ENCODE data around the gene PYGM. TPM values are rescaled to one million over a fixed set of nuclear protein-coding genes. Genes with fewer than 3 reads are reported as not detected.

The PYGM gene
- total and polyA plus RNA-seq, 2 of the 8 experiments (the other 6 are each of a cell fraction or from before 2014, with no cell fraction given) = 9.6 to 10.0 TPM

DNA sequence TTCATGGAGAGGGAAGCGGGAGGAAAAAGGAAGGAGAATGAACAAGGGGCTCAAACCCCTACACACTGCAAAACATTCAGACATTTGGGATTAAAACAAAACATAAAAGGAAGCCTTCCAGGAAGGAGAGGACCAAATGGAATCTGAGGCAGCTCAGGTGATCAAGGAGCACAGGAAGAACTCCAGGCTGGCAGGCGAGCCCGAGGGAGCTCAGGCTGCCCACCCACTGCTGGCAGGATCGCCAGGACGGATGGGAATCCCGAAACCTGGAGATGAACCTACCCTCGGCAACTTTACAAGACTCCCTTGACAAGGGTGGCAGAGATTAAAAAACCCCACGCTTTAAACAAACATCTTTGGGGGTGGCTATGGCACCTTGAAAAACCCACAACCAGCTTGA, 5.0 kb upstream of the PYGM start:
- no peak overlapping the region for H3K4ac ChIP-seq (replicated peaks; ENCODE audit: insufficient read length, low read depth, low read length)
- H3K79me2 ChIP-seq (ENCODE audit: control insufficient read depth in 1 of 2, insufficient read depth in 2 of 2, low read length in 2 of 2) = peaks cover 0 to 17% of the 10 kb centered on the region in 2 experiments; a peak in 1 of 4 replicates
- H3K9ac ChIP-seq (replicated peaks in 1 of 4; ENCODE audit: extremely low read depth in 1 of 4, low read depth in 3 of 4, low read length in 3 of 4) = no peak overlapping the region
- no peaks in the 10 kb centered on the region for H3K27me3 ChIP-seq (replicated peaks in 1 of 4; ENCODE audit: control insufficient read depth in 3 of 4, extremely low read depth in 1 of 4, insufficient read depth in 3 of 4, low read length in 3 of 4)
- no peak overlapping the region for H2AK5ac ChIP-seq (ENCODE audit: low read depth, low read length)
- H3K4me2 ChIP-seq (ENCODE audit: insufficient read depth in 1 of 2, low read depth in 2 of 2, low read length in 2 of 2) = peak overlapping the region; percentile 15 to 70; a peak in 1 of 4 replicates
- no peak overlapping the region for H4K5ac ChIP-seq (ENCODE audit: insufficient read length, low read depth, low read length)
- no peak overlapping the region for H2AFZ ChIP-seq (ENCODE audit: low read length)
- H3K36me3 ChIP-seq (ENCODE audit: control insufficient read depth in 2 of 4, insufficient read depth in 4 of 4, low read length in 3 of 4) = peaks cover 37 to 62% (median 51%) of the 10 kb centered on the region in 4 experiments
- no peak overlapping the region for H4K91ac ChIP-seq (replicated peaks; ENCODE audit: insufficient read length, low read length)
- peaks cover 26 to 64% (median 55%) of the 10 kb centered on the region in 4 experiments for H3K4me1 ChIP-seq (replicated peaks in 1 of 4; ENCODE audit: control insufficient read depth in 3 of 4, insufficient read depth in 4 of 4, low read length in 3 of 4)
- H3K56ac ChIP-seq (replicated peaks; ENCODE audit: insufficient read length, low read depth, low read length) = no peak overlapping the region
- DNase-seq (ENCODE audit: low read depth in 1 of 2, low spot score in 2 of 2) (no peak), FAIRE-seq (no peak)
- H2BK15ac ChIP-seq (ENCODE audit: low read length) = no peak overlapping the region
- H2BK5ac ChIP-seq (ENCODE audit: low read depth, low read length) = peak overlapping the region; percentile 45; the same call in 1 of the 2 replicates
- ChIA-PET CTCF (ENCODE audit: partially characterized antibody) (interaction anchor here (0.8 to 23.6 kb wide), 5 partner anchors 10 to 65 kb away, joined by 3 to 376 read pairs (median 3); partner anchors contain the start of gene RASGRP2), POLR2A (ENCODE audit: partially characterized antibody) (interaction anchor here (0.6 to 42.9 kb wide), 6 partner anchors 1 to 76 kb away, joined by 3 to 1087 read pairs (median 4); partner anchors contain the start of genes PYGM, RASGRP2 and SF1)
- H3K23me2 ChIP-seq (ENCODE audit: low read depth, low read length) = no peaks in the 10 kb centered on the region
- peaks cover 3% of the 10 kb centered on the region for H3K79me1 ChIP-seq (ENCODE audit: low read depth, low read length)
- H3K18ac ChIP-seq (ENCODE audit: extremely low read depth, low read length) = peak overlapping the region; percentile 34; the same call in 1 of the 2 replicates
- H3K27ac ChIP-seq (ENCODE audit: low read depth, low read length) = no peak overlapping the region
- H2BK120ac ChIP-seq (replicated peaks; ENCODE audit: low read depth, low read length) = no peak overlapping the region
- no peaks in the 10 kb centered on the region for H3K9me3 ChIP-seq (ENCODE audit: insufficient read depth in 2 of 2, low read depth in 1 of 2, low read length in 1 of 2)
- no peak overlapping the region for H3K14ac ChIP-seq (ENCODE audit: insufficient read length)
- no peak overlapping the region for H3K23ac ChIP-seq (ENCODE audit: insufficient read length)
- no peak overlapping the region for H4K8ac ChIP-seq (ENCODE audit: extremely low read depth, insufficient read depth, low read length)
- H2BK20ac ChIP-seq (ENCODE audit: low read length) = no peak overlapping the region
- no peak overlapping the region for H2BK12ac ChIP-seq (ENCODE audit: low read depth, low read length)
- H4K20me1 ChIP-seq (replicated peaks in 1 of 2; ENCODE audit: control insufficient read depth in 1 of 2, insufficient read depth in 2 of 2, low read length in 2 of 2) = peaks cover 21 to 24% of the 10 kb centered on the region in 2 experiments
- 91% methylated on average over 8 of the region's 8 CpGs; no CpG with 5 or more reads in 1 of the 2 experiments for WGBS, 2 experiments (ENCODE audit: extremely low coverage in 1 of 2, insufficient coverage in 1 of 2, insufficient read length in 1 of 2, insufficient replicate concordance in 2 of 2, low coverage in 1 of 2, low lambda C conversion rate in 2 of 2, missing lambda C conversion rate in 1 of 2)
- H3K4me3 ChIP-seq (ENCODE audit: extremely low read depth in 1 of 4, insufficient read depth in 2 of 4, low read depth in 3 of 4, low read length in 4 of 4) = no peak overlapping the region
- TF ChIP-seq SIX5 (IDR thresholded peaks at IDR 0.05; ENCODE audit: low read depth, low read length) (no peak), SUZ12 (IDR thresholded peaks at IDR 0.05; ENCODE audit: low read length) (no peak), SP4 (IDR thresholded peaks at IDR 0.05; ENCODE audit: low read length) (no peak), ATF3 (IDR thresholded peaks at IDR 0.05; ENCODE audit: insufficient read depth, low read depth, low read length) (no peak), CBX8 (IDR thresholded peaks at IDR 0.05; ENCODE audit: borderline replicate concordance, low read depth, low read length) (no peak), RNF2 (IDR thresholded peaks at IDR 0.05; ENCODE audit: borderline replicate concordance, low read depth, low read length, missing control alignments, poor library complexity, severe bottlenecking) (no peak), SP1 (IDR thresholded peaks at IDR 0.05; ENCODE audit: low read depth, low read length) (no peak), CEBPB (IDR thresholded peaks at IDR 0.05; ENCODE audit: low read depth, low read length) (no peak), CBX5 (IDR thresholded peaks at IDR 0.05; ENCODE audit: low read depth, low read length) (no peak), CTCF (IDR thresholded peaks at IDR 0.05; ENCODE audit: control extremely low read depth in 1 of 3, insufficient read depth in 1 of 3, low read depth in 1 of 3, low read length in 3 of 3) (no peak)
